H9 (cell line): ENCODE data around the gene IMMP2L. TPM values are rescaled to one million over a fixed set of nuclear protein-coding genes. Genes with fewer than 3 reads are reported as not detected.

ENCODE experiments used
- DNase-seq: peaks from one replicate; pipeline ENCODE4 v3.0.0-alpha.2; 2017
- H2AFZ ChIP-seq: one replicate; pipeline ENCODE4 v1.6.1; 2013; ENCODE audit warnings: mild to moderate bottlenecking, low read length, control low read depth, moderate library complexity
- H2AK5ac ChIP-seq: 2 replicates; pipeline ENCODE4 v1.6.1; 2013; ENCODE audit warnings: low read length, control low read depth, mixed read lengths; ENCODE audit not compliant: insufficient read length
- H2BK120ac ChIP-seq: one replicate; pipeline ENCODE4 v1.6.1; 2013; ENCODE audit warnings: low read depth, mild to moderate bottlenecking, low read length, control low read depth, inconsistent platforms; ENCODE audit not compliant: poor library complexity, severe bottlenecking
- H2BK12ac ChIP-seq: 2 replicates; pipeline ENCODE4 v1.6.1; 2013; ENCODE audit warnings: low read length, control low read depth, mixed read lengths, low read depth; ENCODE audit not compliant: insufficient read length
- H2BK15ac ChIP-seq: 2 replicates; pipeline ENCODE4 v1.6.1; 2013; ENCODE audit warnings: low read depth, low read length, control low read depth
- H2BK20ac ChIP-seq: one replicate; pipeline ENCODE4 v1.6.1; 2013; ENCODE audit warnings: low read depth, mild to moderate bottlenecking, low read length, control low read depth, inconsistent platforms; ENCODE audit not compliant: poor library complexity, severe bottlenecking
- H2BK5ac ChIP-seq: 2 replicates; pipeline ENCODE4 v1.6.1; 2013; ENCODE audit warnings: low read length, control low read depth, mixed read lengths; ENCODE audit not compliant: insufficient read length
- H3K14ac ChIP-seq: 2 replicates; pipeline ENCODE4 v1.6.1; 2013; ENCODE audit warnings: low read length, control low read depth; ENCODE audit not compliant: insufficient read depth
- H3K18ac ChIP-seq: 2 replicates; pipeline ENCODE4 v1.6.1; 2013; ENCODE audit warnings: low read depth, mild to moderate bottlenecking, mixed read lengths, low read length, control low read depth; ENCODE audit not compliant: insufficient read length
- H3K23ac ChIP-seq: 2 replicates; pipeline ENCODE4 v1.6.1; 2013; ENCODE audit warnings: low read length, control low read depth, mixed read lengths, low read depth; ENCODE audit not compliant: insufficient read length
- H3K23me2 ChIP-seq: 2 replicates; pipeline ENCODE4 v1.6.1; 2013; ENCODE audit warnings: low read depth, mild to moderate bottlenecking, mixed read lengths, low read length, control low read depth; ENCODE audit not compliant: insufficient read length, poor library complexity, severe bottlenecking
- H3K27ac ChIP-seq: 2 replicates; pipeline ENCODE4 v1.5.1; 2013; ENCODE audit warnings: low read length, control low read depth, mixed read lengths, low read depth; ENCODE audit not compliant: insufficient read length
- H3K27me3 ChIP-seq: 2 replicates; pipeline ENCODE4 v1.6.1; 2013; ENCODE audit warnings: low read length, control low read depth, inconsistent platforms; ENCODE audit not compliant: insufficient read depth
- H3K4ac ChIP-seq: 2 replicates; pipeline ENCODE4 v1.6.1; 2013; ENCODE audit warnings: low read depth, mild to moderate bottlenecking, control low read depth, inconsistent platforms, low read length, moderate library complexity
- H3K4me1 ChIP-seq: 2 replicates; pipeline ENCODE4 v1.6.1; 2013; ENCODE audit warnings: low read length, control low read depth, inconsistent platforms; ENCODE audit not compliant: insufficient read depth
- H3K4me2 ChIP-seq: 2 replicates; pipeline ENCODE4 v1.6.1; 2013; ENCODE audit warnings: low read length, control low read depth, mixed read lengths; ENCODE audit not compliant: insufficient read length, insufficient read depth
- H3K56ac ChIP-seq: 2 replicates; pipeline ENCODE4 v1.6.1; 2013; ENCODE audit warnings: low read depth, mild to moderate bottlenecking, mixed read lengths, low read length, control low read depth; ENCODE audit not compliant: insufficient read length
- H3K79me1 ChIP-seq: 2 replicates; pipeline ENCODE4 v1.6.1; 2013; ENCODE audit warnings: low read depth, mild to moderate bottlenecking, moderate library complexity, low read length, control low read depth, inconsistent platforms; ENCODE audit not compliant: insufficient read depth, poor library complexity, severe bottlenecking
- H3K79me2 ChIP-seq: 2 replicates; pipeline ENCODE4 v1.6.1; 2013; ENCODE audit warnings: low read length, control low read depth, inconsistent platforms; ENCODE audit not compliant: insufficient read depth
- H3K9ac ChIP-seq: 2 replicates; pipeline ENCODE4 v1.6.1; 2013; ENCODE audit warnings: low read length, control low read depth, mixed read lengths; ENCODE audit not compliant: insufficient read length; ENCODE audit errors: extremely low read depth
- H3K9me3 ChIP-seq: one replicate; pipeline ENCODE4 v1.6.1; 2013; ENCODE audit warnings: low read depth, low read length, inconsistent platforms; ENCODE audit not compliant: control insufficient read depth
- H3T11ph ChIP-seq: one replicate; pipeline ENCODE4 v1.6.1; 2013; ENCODE audit warnings: mild to moderate bottlenecking, low read length, control low read depth, inconsistent platforms
- H4K20me1 ChIP-seq: one replicate; pipeline ENCODE4 v1.6.1; 2013; ENCODE audit not compliant: control insufficient read depth, insufficient read length, insufficient read depth
- H4K5ac ChIP-seq: 2 replicates; pipeline ENCODE4 v1.6.1; 2013; ENCODE audit warnings: low read depth, mild to moderate bottlenecking, mixed read lengths, low read length, control low read depth; ENCODE audit not compliant: insufficient read length
- H4K8ac ChIP-seq: replicated peaks from 2 replicates; pipeline ENCODE4 v1.6.1; 2013; ENCODE audit warnings: low read length, control low read depth, mixed read lengths, low read depth; ENCODE audit not compliant: insufficient read length
- H4K91ac ChIP-seq: 2 replicates; pipeline ENCODE4 v1.6.1; 2013; ENCODE audit warnings: low read depth, mild to moderate bottlenecking, moderate library complexity, mixed read lengths, low read length, control low read depth; ENCODE audit not compliant: insufficient read length
- H3K27ac Mint-ChIP-seq, 3 experiments: 2 replicates in 2 of 3; 3 replicates in 1 of 3; pipeline ENCODE4 v1.8.0; 2020 to 2021; ENCODE audit warnings: mixed read lengths in 3 of 3, mild to moderate bottlenecking in 1 of 3, moderate library complexity in 1 of 3
- H3K27me3 Mint-ChIP-seq: 2 replicates; pipeline ENCODE4 v1.8.0; 2021; ENCODE audit warnings: low read depth, mild to moderate bottlenecking, moderate library complexity, mixed read lengths
- H3K36me3 Mint-ChIP-seq, 3 experiments: 2 replicates in 2 of 3; 3 replicates in 1 of 3; pipeline ENCODE4 v1.8.0; 2020 to 2021; ENCODE audit warnings: low read depth in 3 of 3, mixed read lengths in 3 of 3; ENCODE audit not compliant: insufficient read depth in 1 of 3
- H3K4me1 Mint-ChIP-seq, 2 experiments: 2 replicates each; pipeline ENCODE4 v1.8.0; 2020; ENCODE audit warnings: mixed read lengths in 2 of 2
- H3K4me3 Mint-ChIP-seq, 2 experiments: 2 replicates in 1 of 2; 3 replicates in 1 of 2; pipeline ENCODE4 v1.8.0; 2020 to 2021; ENCODE audit warnings: mild to moderate bottlenecking in 2 of 2, mixed read lengths in 2 of 2, moderate library complexity in 1 of 2
- H3K9me3 Mint-ChIP-seq, 2 experiments: 2 replicates in 1 of 2; 3 replicates in 1 of 2; pipeline ENCODE4 v1.8.0; 2020; ENCODE audit warnings: mild to moderate bottlenecking in 2 of 2, mixed read lengths in 2 of 2, moderate library complexity in 1 of 2
- WGBS: extraction: QIAGEN DNeasy Blood & Tissue Kit; methylation state at CpG from one replicate; pipeline ENCODE4 v1.1.7; 2013; ENCODE audit warnings: missing lambda C conversion rate, low lambda C conversion rate, mixed read lengths; ENCODE audit not compliant: insufficient read length; ENCODE audit errors: extremely low coverage; 5-methylcytosine and 5-hydroxymethylcytosine counted together
- total RNA-seq: library from RNA; stranded (reverse); gene quantifications from 2 replicates; pipeline ENCODE4 v1.2.1, GENCODE V29; 2021
- TF ChIP-seq, protein P1 (sequence below): fragments of 200-600 bp; sonication (generic); conservative IDR thresholded peaks from 3 replicates; pipeline ENCODE4 v1.8.0; 2021; ENCODE audit warnings: antibody characterized with exemption, mild to moderate bottlenecking

Gene IMMP2L
- total RNA-seq, 1 experiment from 2014 or later: 14.7 TPM

DNA sequence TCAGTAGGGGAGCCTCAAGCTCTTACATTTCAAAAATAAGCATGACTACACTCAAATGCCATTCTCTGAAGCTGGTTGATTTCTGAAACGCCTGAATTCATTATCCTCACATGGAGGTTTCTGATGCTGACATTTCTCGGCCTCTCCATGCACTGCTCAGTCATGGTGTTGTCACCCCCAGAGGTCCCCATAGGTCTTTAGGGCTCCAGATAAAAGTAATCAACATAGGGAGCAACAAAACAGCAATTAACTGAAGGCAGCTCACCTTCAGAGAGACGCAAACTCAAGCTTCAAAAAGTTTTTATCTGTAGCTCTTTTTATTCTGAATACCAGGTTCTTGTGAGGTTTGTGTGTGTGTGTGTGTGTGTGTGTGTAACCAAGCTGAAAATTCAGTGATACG is 694.5 kb downstream of the IMMP2L start:
- Histone ChIP-seq H2BK15ac (no peak overlapping the region), H2BK120ac (no peak overlapping the region), H4K91ac (no peak overlapping the region), H3K14ac (no peak overlapping the region), H3K18ac (no peak overlapping the region), H3K27me3 (no peaks in the 10 kb centered on the region), H3K79me1 (no peaks in the 10 kb centered on the region), H2AK5ac (no peak overlapping the region), H3K23me2 (no peaks in the 10 kb centered on the region), H3K79me2 (no peaks in the 10 kb centered on the region), H3K4ac (no peak overlapping the region), H3K9me3 (no peaks in the 10 kb centered on the region), H3T11ph (no peak overlapping the region), H2AFZ (no peak overlapping the region), H3K23ac (no peak overlapping the region), H4K8ac (no peak overlapping the region), H2BK5ac (no peak overlapping the region), H2BK12ac (no peak overlapping the region), H3K4me2 (no peak overlapping the region), H2BK20ac (no peak overlapping the region), H4K20me1 (no peaks in the 10 kb centered on the region), H3K4me1 (peaks cover 4% of the 10 kb centered on the region), H4K5ac (no peak overlapping the region), H3K9ac (no peak overlapping the region), H3K27ac (no peak overlapping the region), H3K56ac (no peak overlapping the region)
- TF ChIP-seq, protein P1, sequence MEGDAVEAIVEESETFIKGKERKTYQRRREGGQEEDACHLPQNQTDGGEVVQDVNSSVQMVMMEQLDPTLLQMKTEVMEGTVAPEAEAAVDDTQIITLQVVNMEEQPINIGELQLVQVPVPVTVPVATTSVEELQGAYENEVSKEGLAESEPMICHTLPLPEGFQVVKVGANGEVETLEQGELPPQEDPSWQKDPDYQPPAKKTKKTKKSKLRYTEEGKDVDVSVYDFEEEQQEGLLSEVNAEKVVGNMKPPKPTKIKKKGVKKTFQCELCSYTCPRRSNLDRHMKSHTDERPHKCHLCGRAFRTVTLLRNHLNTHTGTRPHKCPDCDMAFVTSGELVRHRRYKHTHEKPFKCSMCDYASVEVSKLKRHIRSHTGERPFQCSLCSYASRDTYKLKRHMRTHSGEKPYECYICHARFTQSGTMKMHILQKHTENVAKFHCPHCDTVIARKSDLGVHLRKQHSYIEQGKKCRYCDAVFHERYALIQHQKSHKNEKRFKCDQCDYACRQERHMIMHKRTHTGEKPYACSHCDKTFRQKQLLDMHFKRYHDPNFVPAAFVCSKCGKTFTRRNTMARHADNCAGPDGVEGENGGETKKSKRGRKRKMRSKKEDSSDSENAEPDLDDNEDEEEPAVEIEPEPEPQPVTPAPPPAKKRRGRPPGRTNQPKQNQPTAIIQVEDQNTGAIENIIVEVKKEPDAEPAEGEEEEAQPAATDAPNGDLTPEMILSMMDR: no peak
- DNase-seq: no peak
- Mint-ChIP-seq H3K27ac (no peak overlapping the region; a peak in 1 of 7 replicates), H3K9me3 (peaks cover 0 to 3% of the 10 kb centered on the region in 2 experiments; a peak in 2 of 5 replicates), H3K36me3 (peaks cover 0 to 8% (median 0%) of the 10 kb centered on the region in 3 experiments; a peak in 4 of 7 replicates), H3K4me1 (peaks cover 15 to 20% of the 10 kb centered on the region in 2 experiments), H3K4me3 (no peak overlapping the region), H3K27me3 (no peaks in the 10 kb centered on the region)
- no CpG with 5 or more reads among the region's 4 CpGs for WGBS
